Measurements from ENCODE around the gene EVPL.

DNA sequence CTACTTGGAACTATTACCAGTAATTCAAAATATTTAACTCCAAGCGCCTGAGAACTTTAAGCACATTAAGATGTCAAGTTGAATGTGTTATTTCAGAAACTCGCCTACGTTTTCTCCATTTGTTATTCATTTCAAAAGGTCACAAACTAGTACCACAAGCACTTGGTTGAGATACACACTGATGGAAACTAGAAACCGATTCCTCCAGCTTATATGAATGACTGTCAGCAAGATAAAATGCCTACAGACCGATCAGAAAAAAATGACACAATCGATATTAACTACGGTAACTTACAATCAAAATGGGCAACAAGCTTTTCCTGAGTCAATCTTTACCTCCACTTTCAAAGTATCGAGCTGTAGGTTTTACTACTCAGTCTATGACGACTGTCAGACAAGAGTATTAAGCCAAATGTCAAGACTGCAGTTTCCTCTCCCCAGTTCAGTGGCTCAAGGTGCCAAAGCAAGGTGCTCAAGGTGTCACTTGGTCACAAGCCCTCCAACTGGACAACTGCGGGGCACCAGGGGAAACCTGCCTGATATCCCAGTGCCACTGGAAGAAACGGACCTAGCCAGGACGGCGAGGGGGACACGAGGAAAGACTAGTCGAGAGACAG, 44.5 kb upstream of the EVPL start:
- TF ChIP-seq, protein P1, sequence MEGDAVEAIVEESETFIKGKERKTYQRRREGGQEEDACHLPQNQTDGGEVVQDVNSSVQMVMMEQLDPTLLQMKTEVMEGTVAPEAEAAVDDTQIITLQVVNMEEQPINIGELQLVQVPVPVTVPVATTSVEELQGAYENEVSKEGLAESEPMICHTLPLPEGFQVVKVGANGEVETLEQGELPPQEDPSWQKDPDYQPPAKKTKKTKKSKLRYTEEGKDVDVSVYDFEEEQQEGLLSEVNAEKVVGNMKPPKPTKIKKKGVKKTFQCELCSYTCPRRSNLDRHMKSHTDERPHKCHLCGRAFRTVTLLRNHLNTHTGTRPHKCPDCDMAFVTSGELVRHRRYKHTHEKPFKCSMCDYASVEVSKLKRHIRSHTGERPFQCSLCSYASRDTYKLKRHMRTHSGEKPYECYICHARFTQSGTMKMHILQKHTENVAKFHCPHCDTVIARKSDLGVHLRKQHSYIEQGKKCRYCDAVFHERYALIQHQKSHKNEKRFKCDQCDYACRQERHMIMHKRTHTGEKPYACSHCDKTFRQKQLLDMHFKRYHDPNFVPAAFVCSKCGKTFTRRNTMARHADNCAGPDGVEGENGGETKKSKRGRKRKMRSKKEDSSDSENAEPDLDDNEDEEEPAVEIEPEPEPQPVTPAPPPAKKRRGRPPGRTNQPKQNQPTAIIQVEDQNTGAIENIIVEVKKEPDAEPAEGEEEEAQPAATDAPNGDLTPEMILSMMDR (IDR thresholded peaks at IDR 0.05; ENCODE audit: extremely low read depth in 1 of 2, insufficient read depth in 1 of 2, low read depth in 1 of 2, low read length in 2 of 2), result no peak
- TF ChIP-seq POLR2A (IDR thresholded peaks at IDR 0.05; ENCODE audit: low read depth, low read length) (no peak), EZH2 (IDR thresholded peaks at IDR 0.05; ENCODE audit: borderline replicate concordance, low read depth, low read length, severe bottlenecking) (no peak), POLR2AphosphoS5 (IDR thresholded peaks at IDR 0.05; ENCODE audit: insufficient read depth, low read depth, low read length) (no peak)
- TF ChIP-seq, protein P2, sequence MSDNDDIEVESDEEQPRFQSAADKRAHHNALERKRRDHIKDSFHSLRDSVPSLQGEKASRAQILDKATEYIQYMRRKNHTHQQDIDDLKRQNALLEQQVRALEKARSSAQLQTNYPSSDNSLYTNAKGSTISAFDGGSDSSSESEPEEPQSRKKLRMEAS (IDR thresholded peaks at IDR 0.05; ENCODE audit: insufficient read depth, insufficient read length), result no peak
